ENCODE measurements around the gene LACTBL1.

DNA sequence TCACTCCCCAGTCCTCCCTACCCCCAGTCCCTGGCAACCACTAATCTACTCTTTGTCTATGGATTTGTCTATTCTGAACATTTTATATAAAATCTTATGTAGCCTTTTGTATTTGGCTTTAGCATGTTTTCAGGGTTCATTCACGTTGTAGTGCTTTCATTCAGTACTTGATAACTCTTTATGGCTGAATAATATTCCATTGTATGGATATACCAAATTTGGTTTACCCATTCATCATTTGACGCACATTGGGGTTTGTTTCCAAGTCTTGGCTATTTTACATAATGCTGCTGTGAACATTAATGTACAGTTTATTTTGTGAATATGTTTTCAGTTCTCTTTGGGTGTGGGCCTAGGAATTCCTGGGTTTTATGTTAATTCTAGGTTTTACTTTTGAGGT is 49.2 kb upstream of the LACTBL1 start:
- TF ChIP-seq, protein P1, sequence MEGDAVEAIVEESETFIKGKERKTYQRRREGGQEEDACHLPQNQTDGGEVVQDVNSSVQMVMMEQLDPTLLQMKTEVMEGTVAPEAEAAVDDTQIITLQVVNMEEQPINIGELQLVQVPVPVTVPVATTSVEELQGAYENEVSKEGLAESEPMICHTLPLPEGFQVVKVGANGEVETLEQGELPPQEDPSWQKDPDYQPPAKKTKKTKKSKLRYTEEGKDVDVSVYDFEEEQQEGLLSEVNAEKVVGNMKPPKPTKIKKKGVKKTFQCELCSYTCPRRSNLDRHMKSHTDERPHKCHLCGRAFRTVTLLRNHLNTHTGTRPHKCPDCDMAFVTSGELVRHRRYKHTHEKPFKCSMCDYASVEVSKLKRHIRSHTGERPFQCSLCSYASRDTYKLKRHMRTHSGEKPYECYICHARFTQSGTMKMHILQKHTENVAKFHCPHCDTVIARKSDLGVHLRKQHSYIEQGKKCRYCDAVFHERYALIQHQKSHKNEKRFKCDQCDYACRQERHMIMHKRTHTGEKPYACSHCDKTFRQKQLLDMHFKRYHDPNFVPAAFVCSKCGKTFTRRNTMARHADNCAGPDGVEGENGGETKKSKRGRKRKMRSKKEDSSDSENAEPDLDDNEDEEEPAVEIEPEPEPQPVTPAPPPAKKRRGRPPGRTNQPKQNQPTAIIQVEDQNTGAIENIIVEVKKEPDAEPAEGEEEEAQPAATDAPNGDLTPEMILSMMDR (IDR thresholded peaks at IDR 0.05; ENCODE audit: insufficient read depth, low read length, poor library complexity, severe bottlenecking), result no peak
- no peak for TF ChIP-seq EZH2phosphoT487 (conservative IDR thresholded peaks at IDR 0.05; ENCODE audit: low read length)

Measured in SU-DHL-6 (cell line).